ENCODE measurements around the gene ST7. TPM values are rescaled to one million over a fixed set of nuclear protein-coding genes. Genes with fewer than 3 reads are reported as not detected.

Gene ST7
- total and polyA plus RNA-seq, 2 of the 8 experiments (the other 6 are each of a cell fraction or from before 2014, with no cell fraction given) = 16.3 to 18.0 TPM

- Histone ChIP-seq H3K9ac (replicated peaks in 1 of 4; ENCODE audit: extremely low read depth in 1 of 4, low read depth in 3 of 4, low read length in 3 of 4) (no peak overlapping the region), H3K4ac (replicated peaks; ENCODE audit: insufficient read length, low read depth, low read length) (no peak overlapping the region), H4K20me1 (replicated peaks in 1 of 2; ENCODE audit: control insufficient read depth in 1 of 2, insufficient read depth in 2 of 2, low read length in 2 of 2) (no peaks in the 10 kb centered on the region), H2BK5ac (ENCODE audit: low read depth, low read length) (no peak overlapping the region), H2AFZ (ENCODE audit: low read length) (no peak overlapping the region), H3K23me2 (ENCODE audit: low read depth, low read length) (no peaks in the 10 kb centered on the region), H3K18ac (ENCODE audit: extremely low read depth, low read length) (no peak overlapping the region), H2BK12ac (ENCODE audit: low read depth, low read length) (no peak overlapping the region), H2BK15ac (ENCODE audit: low read length) (no peak overlapping the region), H3K14ac (ENCODE audit: insufficient read length) (no peak overlapping the region), H4K8ac (ENCODE audit: extremely low read depth, insufficient read depth, low read length) (no peak overlapping the region), H2AK5ac (ENCODE audit: low read depth, low read length) (no peak overlapping the region), H3K4me2 (ENCODE audit: insufficient read depth in 1 of 2, low read depth in 2 of 2, low read length in 2 of 2) (no peak overlapping the region), H4K91ac (replicated peaks; ENCODE audit: insufficient read length, low read length) (no peak overlapping the region), H3K9me3 (ENCODE audit: insufficient read depth in 2 of 2, low read depth in 1 of 2, low read length in 1 of 2) (peaks cover 0 to 4% of the 10 kb centered on the region in 2 experiments; a peak in 1 of 4 replicates), H3K36me3 (ENCODE audit: control insufficient read depth in 2 of 4, insufficient read depth in 4 of 4, low read length in 3 of 4) (no peaks in the 10 kb centered on the region), H3K23ac (ENCODE audit: insufficient read length) (no peak overlapping the region), H3K4me1 (replicated peaks in 1 of 4; ENCODE audit: control insufficient read depth in 3 of 4, insufficient read depth in 4 of 4, low read length in 3 of 4) (no peaks in the 10 kb centered on the region), H3K79me1 (ENCODE audit: low read depth, low read length) (no peaks in the 10 kb centered on the region; the same call in 1 of the 2 replicates), H3K4me3 (ENCODE audit: extremely low read depth in 1 of 4, insufficient read depth in 2 of 4, low read depth in 3 of 4, low read length in 4 of 4) (no peak overlapping the region), H3K56ac (replicated peaks; ENCODE audit: insufficient read length, low read depth, low read length) (no peak overlapping the region), H3K27me3 (replicated peaks in 1 of 4; ENCODE audit: control insufficient read depth in 3 of 4, extremely low read depth in 1 of 4, insufficient read depth in 3 of 4, low read length in 3 of 4) (no peaks in the 10 kb centered on the region), H2BK20ac (ENCODE audit: low read length) (no peak overlapping the region), H4K5ac (ENCODE audit: insufficient read length, low read depth, low read length) (no peak overlapping the region), H3K27ac (ENCODE audit: low read depth, low read length) (no peak overlapping the region), H3K79me2 (ENCODE audit: control insufficient read depth in 1 of 2, insufficient read depth in 2 of 2, low read length in 2 of 2) (no peaks in the 10 kb centered on the region), H2BK120ac (replicated peaks; ENCODE audit: low read depth, low read length) (no peak overlapping the region)
- FAIRE-seq = no peak
- WGBS, 2 experiments (ENCODE audit: extremely low coverage in 1 of 2, insufficient coverage in 1 of 2, insufficient read length in 1 of 2, insufficient replicate concordance in 2 of 2, low coverage in 1 of 2, low lambda C conversion rate in 2 of 2, missing lambda C conversion rate in 1 of 2) = 90% methylated on average over 2 of the region's 2 CpGs; no CpG with 5 or more reads in 1 of the 2 experiments
- ChIA-PET POLR2A (ENCODE audit: partially characterized antibody) (no interaction called here), CTCF (ENCODE audit: partially characterized antibody) (interaction anchor here (1.5 kb wide), 1 partner anchor 8 kb away, joined by 6 read pairs; no protein-coding TSS in a partner anchor)
- DNase-seq (ENCODE audit: low read depth in 1 of 2, low spot score in 2 of 2) = no peak
- TF ChIP-seq EP300 (IDR thresholded peaks at IDR 0.05; ENCODE audit: borderline replicate concordance in 1 of 2, low read depth in 2 of 2, low read length in 2 of 2) = no peak
- no peak for TF ChIP-seq HDAC2 (IDR thresholded peaks at IDR 0.05; ENCODE audit: borderline replicate concordance in 1 of 2, low read depth in 2 of 2, low read length in 2 of 2)
- no peak for TF ChIP-seq GTF2F1 (IDR thresholded peaks at IDR 0.05; ENCODE audit: borderline replicate concordance, low read depth, low read length)
- no peak for TF ChIP-seq SUZ12 (IDR thresholded peaks at IDR 0.05; ENCODE audit: low read length)
- TF ChIP-seq, protein P1, sequence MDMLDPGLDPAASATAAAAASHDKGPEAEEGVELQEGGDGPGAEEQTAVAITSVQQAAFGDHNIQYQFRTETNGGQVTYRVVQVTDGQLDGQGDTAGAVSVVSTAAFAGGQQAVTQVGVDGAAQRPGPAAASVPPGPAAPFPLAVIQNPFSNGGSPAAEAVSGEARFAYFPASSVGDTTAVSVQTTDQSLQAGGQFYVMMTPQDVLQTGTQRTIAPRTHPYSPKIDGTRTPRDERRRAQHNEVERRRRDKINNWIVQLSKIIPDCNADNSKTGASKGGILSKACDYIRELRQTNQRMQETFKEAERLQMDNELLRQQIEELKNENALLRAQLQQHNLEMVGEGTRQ (IDR thresholded peaks at IDR 0.05; ENCODE audit: low read length) = no peak
- TF ChIP-seq CBX8 (IDR thresholded peaks at IDR 0.05; ENCODE audit: borderline replicate concordance, low read depth, low read length) = no peak
Observed at GRCh38 chr7:117043108-117043825, 90.0 kb downstream of the ST7 start.

All from H1 (cell line).